A375 (cell line): ENCODE results near the gene MT1F. TPM values are rescaled to one million over a fixed set of nuclear protein-coding genes. Genes with fewer than 3 reads are reported as not detected.

ENCODE experiments used
- total RNA-seq: library from RNA; depleted of rRNA; stranded (reverse); fragments of >200 nt; shearing (Covaris generic); gene quantifications from 2 replicates; pipeline ENCODE4 v1.2.3, GENCODE V29; 2014; rRNA removed

The MT1F gene
- not detected in 2 replicates for total RNA-seq

DNA sequence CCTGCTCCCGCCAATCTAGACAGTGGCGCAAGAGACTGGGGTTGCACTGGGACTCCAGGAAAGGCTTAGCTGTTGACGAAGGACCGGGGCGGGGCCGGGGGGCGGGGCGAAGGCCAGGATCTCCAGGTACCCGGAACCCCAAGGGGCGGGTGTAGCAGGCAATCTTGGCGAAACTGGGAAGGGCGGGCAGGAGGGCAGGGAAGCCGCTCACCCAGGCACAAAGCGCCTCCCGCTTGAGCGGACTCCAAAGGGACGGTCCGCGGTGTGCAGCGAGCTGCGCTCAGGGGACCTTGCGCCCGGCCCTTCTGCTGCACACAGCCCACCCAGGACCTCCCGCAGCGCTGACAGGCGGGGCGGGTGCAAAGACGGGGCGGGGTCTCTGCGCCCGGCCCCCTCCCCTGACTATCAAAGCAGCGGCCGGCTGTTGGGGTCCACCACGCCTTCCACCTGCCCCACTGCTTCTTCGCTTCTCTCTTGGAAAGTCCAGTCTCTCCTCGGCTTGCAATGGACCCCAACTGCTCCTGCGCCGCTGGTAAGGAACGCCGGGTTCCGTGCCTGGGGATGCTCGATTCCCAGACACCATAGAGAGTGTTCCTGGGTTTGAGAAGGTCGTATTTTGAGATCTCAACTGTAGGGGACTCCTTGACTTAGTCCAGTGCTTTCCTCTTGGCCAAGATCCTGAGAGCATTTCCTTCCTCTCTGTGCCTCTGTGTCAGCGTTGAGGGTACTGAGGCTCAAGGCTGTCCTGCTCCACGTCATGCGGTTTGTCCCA is at the start of gene MT1F:
Gene MT1F, plus strand, starts transcription at position 405 of the 772 bp plus-strand sequence. Its CDS starts 100 bp downstream, at position 505.

DNA sequence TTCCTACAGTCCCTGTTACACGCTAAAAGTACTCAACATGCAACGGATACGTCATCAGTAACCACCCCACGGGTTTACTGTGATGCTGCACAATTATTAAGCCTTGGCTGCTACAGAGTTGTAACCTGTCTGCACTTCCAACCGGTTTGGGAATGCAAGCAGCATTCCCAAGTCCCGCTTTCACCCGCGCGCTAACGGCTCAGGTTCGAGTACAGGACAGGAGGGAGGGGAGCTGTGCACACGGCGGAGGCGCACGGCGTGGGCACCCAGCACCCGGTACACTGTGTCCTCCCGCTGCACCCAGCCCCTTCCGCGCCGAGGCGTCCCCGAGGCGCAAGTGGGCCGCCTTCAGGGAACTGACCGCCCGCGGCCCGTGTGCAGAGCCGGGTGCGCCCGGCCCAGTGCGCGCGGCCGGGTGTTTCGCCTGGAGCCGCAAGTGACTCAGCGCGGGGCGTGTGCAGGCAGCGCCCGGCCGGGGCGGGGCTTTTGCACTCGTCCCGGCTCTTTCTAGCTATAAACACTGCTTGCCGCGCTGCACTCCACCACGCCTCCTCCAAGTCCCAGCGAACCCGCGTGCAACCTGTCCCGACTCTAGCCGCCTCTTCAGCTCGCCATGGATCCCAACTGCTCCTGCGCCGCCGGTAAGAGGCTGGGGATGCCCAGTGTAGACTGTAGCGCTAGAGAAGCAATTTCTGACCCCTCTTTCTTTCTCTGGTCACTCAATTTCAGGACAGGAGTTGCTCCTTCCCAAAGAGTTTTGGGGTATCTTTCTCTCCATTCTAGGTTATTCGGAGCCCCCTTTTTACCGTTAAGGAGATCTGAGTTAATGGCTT is 49.5 kb upstream of the MT1F start, which contains the start of gene MT2A:
Gene MT2A, plus strand, starts transcription at position 542 of the 833 bp plus-strand sequence. Its CDS starts 72 bp downstream, at position 614.

DNA sequence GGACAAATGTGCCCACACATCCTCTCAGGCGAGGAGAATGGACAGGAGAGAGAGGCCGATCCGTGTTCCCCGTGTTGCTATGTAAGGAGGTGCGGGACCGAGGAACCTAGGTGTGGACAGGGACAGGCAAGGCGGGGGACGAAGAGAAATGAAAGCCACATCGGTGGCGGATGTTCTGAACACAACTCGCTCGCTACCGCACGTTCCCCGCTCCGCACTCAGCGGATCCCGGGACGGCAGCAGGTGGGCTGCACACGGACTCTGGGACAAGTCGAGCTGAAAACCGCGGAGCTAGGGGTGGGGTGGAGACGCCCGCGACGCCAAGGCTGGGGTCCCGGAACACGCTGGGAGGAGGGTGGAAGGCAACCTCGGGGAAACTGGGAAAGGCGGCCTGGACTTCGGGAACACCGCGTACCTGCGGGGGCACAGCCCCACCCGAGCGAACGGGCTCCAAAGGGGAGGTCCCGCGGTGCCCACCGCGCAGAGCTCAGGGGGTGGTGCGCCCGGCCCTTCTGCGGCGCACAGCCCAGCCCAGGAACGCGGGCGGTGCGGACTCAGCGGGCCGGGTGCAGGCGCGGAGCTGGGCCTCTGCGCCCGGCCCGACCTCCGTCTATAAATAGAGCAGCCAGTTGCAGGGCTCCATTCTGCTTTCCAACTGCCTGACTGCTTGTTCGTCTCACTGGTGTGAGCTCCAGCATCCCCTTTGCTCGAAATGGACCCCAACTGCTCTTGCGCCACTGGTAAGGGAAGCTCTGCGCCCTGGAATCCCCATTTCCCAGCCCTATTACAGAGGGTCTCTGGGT is 32.4 kb upstream of the MT1F start, which contains the start of gene MT1E:
Gene MT1E, plus strand, starts transcription at position 642 of the 803 bp plus-strand sequence. Its CDS starts 71 bp downstream, at position 713.

DNA sequence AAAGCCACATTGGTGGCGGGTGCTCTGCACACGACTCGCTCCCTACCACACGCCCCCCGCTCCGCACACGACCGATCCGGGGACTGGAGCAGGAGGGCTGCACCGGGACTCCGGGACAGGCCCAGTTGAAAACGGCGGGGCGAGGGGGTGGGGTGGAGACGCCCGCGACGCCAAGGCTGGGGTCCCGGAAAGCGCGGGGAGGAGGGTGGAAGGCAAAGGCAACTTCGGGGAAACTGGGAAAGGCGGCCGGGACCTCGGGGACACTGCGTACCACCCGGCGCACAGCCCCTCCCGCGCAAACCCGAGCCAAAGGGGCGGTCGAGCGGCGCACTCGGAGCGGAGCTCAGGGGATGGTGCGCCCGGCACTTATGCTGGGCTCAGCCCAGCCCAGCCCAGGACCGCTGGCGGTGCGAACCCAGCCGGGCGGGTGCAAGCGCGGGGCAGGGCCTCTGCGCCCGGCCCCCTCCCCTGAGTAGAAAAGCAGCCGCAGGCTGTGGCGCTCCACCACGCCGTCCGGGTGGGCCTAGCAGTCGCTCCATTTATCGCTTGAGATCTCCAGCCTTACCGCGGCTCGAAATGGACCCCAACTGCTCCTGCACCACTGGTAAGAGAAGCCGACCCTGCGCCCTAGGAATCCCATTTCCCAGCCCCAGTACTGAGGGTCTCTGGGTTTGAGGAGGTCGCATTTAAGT is 25.5 kb upstream of the MT1F start, which contains the start of gene MT1M:
Gene MT1M, plus strand, starts transcription at position 504 of the 692 bp plus-strand sequence. Its CDS starts 73 bp downstream, at position 577.

DNA sequence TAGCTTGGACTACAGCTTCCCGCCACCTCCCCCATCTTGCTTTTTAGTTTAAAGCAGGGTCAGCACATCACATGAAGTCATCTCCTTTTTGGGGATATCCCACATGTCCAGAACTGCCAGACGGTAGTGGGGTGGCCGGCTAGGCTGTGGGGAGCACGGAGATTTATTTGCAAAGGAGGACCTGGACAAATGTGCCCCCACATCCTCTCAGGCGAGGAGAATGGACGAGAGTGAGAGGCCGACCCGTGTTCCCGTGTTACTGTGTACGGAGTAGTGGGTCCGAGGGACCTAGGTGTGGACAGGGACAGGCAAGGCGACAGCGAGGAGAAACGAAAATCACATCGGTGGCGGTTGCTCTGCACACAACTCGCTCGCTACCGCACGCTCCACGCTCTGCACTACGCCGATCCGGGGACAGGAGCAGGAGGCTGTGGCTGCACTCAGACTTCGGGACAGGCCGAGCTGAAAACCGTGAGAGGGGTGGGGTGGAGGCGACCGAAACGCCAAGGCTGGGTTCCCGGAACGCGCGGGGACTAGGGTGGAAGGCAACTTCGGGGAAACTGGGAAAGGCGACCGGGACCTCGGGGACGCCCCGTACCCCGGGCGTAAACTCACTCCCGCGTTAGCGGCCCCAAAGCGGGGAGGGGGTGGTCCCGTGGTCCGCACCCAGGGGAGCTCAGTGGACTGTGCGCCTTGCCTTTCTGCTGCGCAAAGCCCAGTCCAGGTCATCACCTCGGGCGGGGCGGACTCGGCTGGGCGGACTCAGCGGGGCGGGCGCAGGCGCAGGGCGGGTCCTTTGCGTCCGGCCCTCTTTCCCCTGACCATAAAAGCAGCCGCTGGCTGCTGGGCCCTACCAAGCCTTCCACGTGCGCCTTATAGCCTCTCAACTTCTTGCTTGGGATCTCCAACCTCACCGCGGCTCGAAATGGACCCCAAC is 19.7 kb upstream of the MT1F start, which contains the start of gene MT1A:
Gene MT1A, plus strand, starts transcription at position 853 of the 937 bp plus-strand sequence. Its CDS starts 73 bp downstream, at position 926.

DNA sequence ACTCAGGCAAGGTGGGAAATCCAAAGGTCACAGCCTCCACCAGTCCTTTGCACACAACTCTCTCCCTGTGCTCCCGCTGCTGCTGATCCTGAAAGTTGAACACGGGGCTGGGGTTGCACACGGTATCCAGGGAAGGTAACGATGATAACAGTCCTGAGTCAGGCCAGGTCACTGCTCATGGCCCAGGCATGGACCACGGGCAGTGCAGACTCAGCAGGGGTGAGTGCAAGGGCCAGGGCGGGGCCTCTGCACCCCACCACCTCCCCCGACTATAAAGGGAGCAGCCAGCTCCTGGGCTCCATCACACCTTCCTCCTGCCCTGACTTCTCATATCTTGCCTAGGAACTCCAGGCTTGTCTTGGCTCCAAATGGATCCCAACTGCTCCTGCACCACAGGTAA is 6.2 kb upstream of the MT1F start, which contains the start of gene MT1B:
Gene MT1B, plus strand, starts transcription at position 301 of the 400 bp plus-strand sequence. Its CDS starts 68 bp downstream, at position 369.

DNA sequence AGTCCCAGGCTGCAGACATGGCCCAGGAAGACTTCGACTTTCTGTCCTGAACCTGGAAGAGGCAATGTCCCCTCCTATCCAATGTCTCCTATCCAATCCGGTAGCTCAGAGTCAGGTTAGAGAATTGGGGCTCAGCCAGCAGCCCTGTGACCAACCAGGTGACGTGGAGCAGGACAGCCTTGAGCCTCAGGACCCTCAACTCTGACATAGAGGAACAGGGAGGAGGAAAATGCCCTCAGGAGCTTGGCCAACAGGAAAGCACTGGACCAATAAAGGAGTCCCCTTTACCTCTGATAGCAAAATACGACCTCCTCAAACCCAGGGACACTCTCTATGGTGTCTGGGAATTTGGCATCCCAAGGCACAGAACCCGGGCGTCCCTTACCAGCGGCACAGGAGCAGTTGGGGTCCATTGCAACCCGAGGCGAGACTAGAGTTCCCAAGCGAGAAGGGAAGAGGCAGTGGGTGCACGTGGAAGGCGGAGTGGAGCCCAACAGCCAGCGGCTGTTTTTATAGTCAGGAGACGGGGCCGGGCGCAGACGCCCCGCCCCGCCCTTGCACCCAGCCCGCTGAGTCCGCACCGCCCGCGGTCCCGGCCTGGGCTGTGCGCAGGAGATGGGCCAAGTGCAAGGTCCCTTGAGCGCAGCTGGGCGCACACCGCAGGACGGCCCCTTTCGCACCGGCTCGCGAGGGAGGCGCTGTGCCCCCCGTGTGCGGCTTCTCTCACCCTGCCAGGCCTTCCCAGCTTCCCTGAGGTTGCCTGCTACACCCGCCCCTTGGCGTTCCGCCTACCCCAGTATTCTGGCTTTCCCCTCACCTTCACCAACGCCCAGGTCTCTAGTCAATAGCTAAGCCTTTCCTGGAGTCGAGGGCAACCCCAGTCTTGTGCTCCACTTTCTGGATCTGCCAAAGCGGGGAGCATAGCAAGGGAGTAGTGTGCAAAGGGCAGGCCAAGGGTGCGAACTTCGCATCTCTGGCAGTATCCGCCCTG is 10.1 kb downstream of the MT1F start, which contains the start of gene MT1G:
Gene MT1G, minus strand, starts transcription at position 485 of the 991 bp plus-strand sequence. Its CDS starts 72 bp downstream, at position 413.

DNA sequence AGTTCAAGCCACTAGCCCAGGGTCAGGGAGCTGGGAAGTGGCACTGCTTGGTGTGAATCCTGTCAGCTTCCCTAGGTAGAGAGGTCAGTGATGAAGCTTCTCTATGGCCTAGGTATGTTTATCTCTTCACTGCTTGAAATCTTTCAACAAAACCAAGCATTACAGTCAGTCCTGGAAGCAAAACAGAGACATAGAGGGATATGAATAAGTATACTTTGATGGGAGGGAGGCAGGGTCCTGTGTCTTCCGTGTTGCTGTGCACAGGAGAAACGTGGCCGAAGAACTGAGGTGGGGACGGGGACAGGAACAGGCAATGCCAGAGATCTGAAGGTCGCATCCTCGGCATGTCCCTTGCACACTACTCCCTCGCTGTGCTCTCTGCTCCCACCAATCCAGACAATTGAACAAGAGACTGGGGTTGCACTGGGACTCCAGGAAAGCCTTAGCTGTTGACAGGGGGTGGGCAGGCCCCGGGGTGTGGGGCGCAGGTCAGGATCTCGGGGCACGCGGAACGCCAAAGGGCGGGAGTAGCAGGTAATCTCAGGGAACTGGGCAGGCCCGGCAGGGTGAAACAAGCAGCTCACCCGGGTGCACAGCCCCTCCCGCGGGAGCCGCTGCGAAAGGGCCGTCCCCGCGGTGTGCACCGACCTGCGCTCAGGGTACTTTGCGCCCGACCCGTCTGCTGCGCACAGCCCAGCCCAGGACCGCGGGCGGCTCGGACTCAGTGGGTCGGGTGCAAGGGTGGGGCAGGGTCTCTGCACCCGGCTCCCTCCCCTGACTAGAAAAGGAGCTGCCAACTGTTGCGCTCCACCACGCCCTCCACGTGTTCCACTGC is 11.5 kb downstream of the MT1F start, which contains the start of gene MT1H:
Gene MT1H, plus strand, starts transcription at position 810 of the 835 bp plus-strand sequence. CDS start 71 bp downstream, outside the sequence.

DNA sequence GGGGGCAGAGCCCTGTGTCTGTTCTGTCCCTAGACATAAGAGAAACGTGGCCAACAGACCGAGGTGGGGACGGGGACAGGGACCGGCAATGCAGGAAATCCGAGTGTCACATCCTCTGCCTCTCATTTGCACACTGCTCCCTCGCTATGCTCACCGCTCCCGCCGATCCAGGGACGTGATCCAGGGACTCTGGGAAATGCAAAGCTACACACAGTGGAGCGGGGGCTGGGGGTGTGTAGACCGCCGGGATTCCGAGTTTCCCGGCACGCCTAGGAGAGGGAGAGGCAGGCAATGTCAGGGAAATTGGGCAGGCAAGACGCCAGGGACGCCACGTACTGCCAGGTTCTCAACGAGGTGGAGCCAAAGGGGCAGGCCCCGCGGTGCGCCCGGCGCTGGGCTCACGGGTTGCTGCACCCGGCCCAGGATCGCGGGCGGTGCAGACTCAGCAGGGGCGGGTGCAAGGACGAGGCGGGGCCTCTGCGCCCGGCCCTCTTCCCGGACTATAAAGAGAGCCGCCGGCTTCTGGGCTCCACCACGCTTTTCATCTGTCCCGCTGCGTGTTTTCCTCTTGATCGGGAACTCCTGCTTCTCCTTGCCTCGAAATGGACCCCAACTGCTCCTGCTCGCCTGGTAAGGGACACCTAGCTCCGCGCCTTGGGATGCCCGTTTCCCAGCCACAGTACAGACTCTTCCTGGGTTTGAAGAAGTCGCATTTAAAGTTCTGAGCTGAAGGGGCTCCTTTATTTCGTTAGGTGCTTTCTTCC is 24.4 kb downstream of the MT1F start, which contains the start of gene MT1X:
Gene MT1X, plus strand, starts transcription at position 532 of the 764 bp plus-strand sequence. Its CDS starts 71 bp downstream, at position 603.

Other genes starting within 250 kb of the MT1F start
- 113 and 124 TPM in 2 replicates for gene AMFR, start 232.4 kb upstream of the MT1F start, total RNA-seq
- 150 and 229 TPM in 2 replicates for gene NUDT21, start 206.6 kb upstream of the MT1F start, total RNA-seq
- 142 TPM in 2 replicates for gene OGFOD1, start 206.4 kb upstream of the MT1F start, total RNA-seq
- 29.0 and 31.5 TPM in 2 replicates for gene BBS2, start 137.9 kb upstream of the MT1F start, total RNA-seq
- not detected in 2 replicates for gene MT4, start 92.9 kb upstream of the MT1F start, total RNA-seq
- not detected in 2 replicates for gene MT3, start 68.4 kb upstream of the MT1F start, total RNA-seq
- gene MT2A, start 49.4 kb upstream of the MT1F start, total RNA-seq, result 462 and 566 TPM in 2 replicates
- gene MT1E, start 32.2 kb upstream of the MT1F start, total RNA-seq, result not detected in 2 replicates
- not detected in 2 replicates for gene MT1M, start 25.3 kb upstream of the MT1F start, total RNA-seq
- gene MT1A, start 19.3 kb upstream of the MT1F start, total RNA-seq, result not detected in 2 replicates
- not detected in 2 replicates for gene MT1B, start 6.1 kb upstream of the MT1F start, total RNA-seq
- gene MT1G, start 10.1 kb downstream of the MT1F start, total RNA-seq, result not detected in 2 replicates
- gene MT1H, start 11.9 kb downstream of the MT1F start, total RNA-seq, result not detected in 2 replicates
- 26.5 and 39.2 TPM in 2 replicates for gene MT1X, start 24.5 kb downstream of the MT1F start, total RNA-seq
- 78.4 and 89.5 TPM in 2 replicates for gene NUP93, start 72.2 kb downstream of the MT1F start, total RNA-seq
- not detected in 2 replicates for gene SLC12A3, start 207.2 kb downstream of the MT1F start, total RNA-seq